Sigmoid colon (tissue), 7 donors: ENCODE results near the gene HEPHL1. TPM values are rescaled to one million over a fixed set of nuclear protein-coding genes. Genes with fewer than 3 reads are reported as not detected.
A peak's percentile ranks its signal among the peaks of the same experiment; 100 is the strongest.
"Not testable (repeated sequence)": the region's sequence is repeated elsewhere in the genome, so short reads cannot be mapped to it uniquely, and the experiment has no call there.

Experiments used
- DNase-seq: peaks from one replicate; pipeline ENCODE4 v3.0.0-alpha.2; 2019
- H3K27ac ChIP-seq, 4 donors: fragments of 200-600 bp; sonication (generic); one replicate each; pipeline ENCODE4 v1.5.1; 2016 to 2019; ENCODE audit warnings: mild to moderate bottlenecking in 1 of 4
- H3K27me3 ChIP-seq, 3 donors: fragments of 200-600 bp; sonication (generic); one replicate each; pipeline ENCODE4 v1.5.1; 2019; ENCODE audit warnings: mild to moderate bottlenecking in 1 of 3
- H3K36me3 ChIP-seq, 4 donors: fragments of 200-600 bp; sonication (generic); one replicate each; pipeline ENCODE4 v1.5.1; 2016 to 2019
- H3K4me1 ChIP-seq, 4 donors: fragments of 200-600 bp; sonication (generic); one replicate each; pipeline ENCODE4 v1.5.1; 2017 to 2019
- H3K4me3 ChIP-seq, 4 donors: fragments of 200-600 bp; sonication (generic); one replicate each; pipeline ENCODE4 v1.5.1; 2017 to 2019; ENCODE audit warnings: mild to moderate bottlenecking in 2 of 4, moderate library complexity in 1 of 4
- H3K9me3 ChIP-seq, 4 donors: fragments of 200-600 bp in 3 of 4; sonication (generic) in 3 of 4; one replicate each; pipeline versions ENCODE4 v1.5.1 to v1.6.1; 2013 to 2019
- EP300 ChIP-seq, 4 donors: sonication (generic); formaldehyde crosslinking; IDR thresholded peaks; one replicate each; pipeline ENCODE4 v1.6.1; 2017; ENCODE audit warnings: antibody characterized with exemption in 4 of 4
- POLR2A ChIP-seq, 2 donors: fragments of 450-650 bp; IDR thresholded peaks; one replicate each; pipeline ENCODE4 v1.6.1; 2016; ENCODE audit warnings: antibody characterized with exemption in 2 of 2, mild to moderate bottlenecking in 2 of 2, moderate library complexity in 2 of 2
- POLR2AphosphoS5 ChIP-seq, 4 donors: sonication (generic); formaldehyde crosslinking; IDR thresholded peaks; one replicate each; pipeline ENCODE4 v1.6.1; 2017; ENCODE audit warnings: antibody characterized with exemption in 4 of 4
- WGBS, 2 donors: extraction: QIAGEN DNeasy Blood & Tissue Kit; methylation state at CpG; one replicate each; pipeline ENCODE4 v1.1.7; 2013; 5-methylcytosine and 5-hydroxymethylcytosine counted together
- intact Hi-C: fragments of 100-400 bp; cut with DNase I; formaldehyde crosslinking; loops from one replicate; pipeline ENCODE4 v1.15.1; 2023
- polyA plus RNA-seq, 3 donors: library from polyadenylated mRNA; stranded (reverse); fragments of 200-250 nt; gene quantifications; one replicate each; pipeline ENCODE4 v1.2.3, GENCODE V29; 2013
- total RNA-seq, 4 donors: library from RNA; depleted of rRNA; stranded (reverse); fragments of >200 nt; gene quantifications; one replicate each; pipeline ENCODE4 v1.1.0, GENCODE V29; 2016
- TF ChIP-seq, protein P1 (sequence below), 4 experiments: fragments of 450-650 bp in 3 of 4; fragments of 200-600 bp in 1 of 4; IDR thresholded peaks; one replicate each; pipeline ENCODE4 v1.5.1; 2016 to 2019; ENCODE audit warnings: antibody characterized with exemption in 4 of 4, mild to moderate bottlenecking in 3 of 4, moderate library complexity in 2 of 4
- donor health status: healthy with polysubstance abuse.
- donor health status: Bipolar disorder and iron deficiency.
- donor health status: healthy.

Gene HEPHL1
- total and polyA plus RNA-seq, 7 donors: not detected

DNA sequence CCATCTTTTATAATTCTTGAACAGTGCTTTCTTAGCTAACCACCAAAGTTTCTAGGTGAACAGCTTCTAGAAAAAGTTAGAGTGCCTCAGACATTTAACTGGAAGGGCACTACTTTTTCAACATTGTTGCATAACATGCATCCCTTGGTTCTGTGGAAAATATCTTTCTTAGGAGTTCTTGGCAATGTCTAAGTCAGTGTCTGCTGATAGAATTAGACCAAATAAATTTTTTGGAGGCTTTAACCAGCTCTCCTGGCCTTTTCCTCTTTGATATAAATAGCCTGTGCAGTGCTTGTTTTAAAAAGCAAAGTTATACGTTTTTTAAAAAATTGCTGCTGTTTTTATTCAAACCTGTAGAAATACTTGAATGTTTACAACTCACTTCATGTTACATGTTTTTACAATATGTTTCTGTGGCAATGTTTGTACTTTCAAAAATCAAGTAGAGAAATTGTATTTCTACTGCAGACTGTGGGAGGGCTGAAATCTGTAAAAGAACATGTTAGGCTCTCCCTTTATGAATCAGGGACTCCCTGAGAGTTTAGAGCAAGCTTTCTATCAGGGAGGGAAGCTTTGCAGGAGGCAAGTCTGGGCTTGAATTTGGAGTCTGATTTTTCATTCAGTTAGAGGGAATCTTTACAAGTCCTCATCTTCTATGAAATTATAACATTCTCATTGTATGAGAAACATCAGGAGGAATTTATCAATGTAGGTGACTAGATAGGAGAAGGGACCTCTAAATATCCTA, 91.2 kb downstream of the HEPHL1 start:
- H3K27ac ChIP-seq: peak overlapping the region in 3 of 4 donors; percentile 18 to 56 (median 39)
- H3K4me1 ChIP-seq: peaks cover 0 to 31% (median 23%) of the 10 kb centered on the region in 4 donors
- no peak overlapping the region for H3K4me3 ChIP-seq
- intact Hi-C loops: no loop called here
- H3K27me3 ChIP-seq: no peaks in the 10 kb centered on the region
- TF ChIP-seq POLR2AphosphoS5 (IDR thresholded peaks at IDR 0.05): peak in 1 of 4 donors; percentile 30
- TF ChIP-seq POLR2A (IDR thresholded peaks at IDR 0.05): no peak
- DNase-seq: no peak
- no peaks in the 10 kb centered on the region for H3K36me3 ChIP-seq
- no peaks in the 10 kb centered on the region for H3K9me3 ChIP-seq
- WGBS, 2 donors: 65 to 77% methylated on average over 1 of the region's 1 CpG

DNA sequence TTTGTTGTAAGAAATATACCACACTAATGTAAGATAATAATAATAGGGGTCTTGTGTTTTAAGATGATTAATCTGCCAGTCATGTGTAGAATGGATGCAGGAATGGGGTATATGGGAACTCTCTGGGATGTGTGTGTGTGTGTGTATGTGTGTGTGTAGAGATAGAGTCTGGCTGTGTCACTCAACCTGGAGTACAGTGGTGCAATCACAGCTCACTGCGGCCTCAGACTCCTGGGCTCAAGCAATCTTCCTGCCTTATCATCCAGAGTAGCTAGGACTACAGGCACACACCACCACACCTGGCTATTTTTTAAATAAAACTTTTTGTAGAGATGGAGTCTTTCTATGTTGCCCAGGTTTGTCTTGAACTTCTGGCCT, 96.0 kb downstream of the HEPHL1 start:
- H3K9me3 ChIP-seq: no peaks in the 10 kb centered on the region
- 89 to 95% methylated on average over 1 of the region's 1 CpG for WGBS, 2 donors
- no peak for TF ChIP-seq EP300 (IDR thresholded peaks at IDR 0.05)
- TF ChIP-seq, protein P1, sequence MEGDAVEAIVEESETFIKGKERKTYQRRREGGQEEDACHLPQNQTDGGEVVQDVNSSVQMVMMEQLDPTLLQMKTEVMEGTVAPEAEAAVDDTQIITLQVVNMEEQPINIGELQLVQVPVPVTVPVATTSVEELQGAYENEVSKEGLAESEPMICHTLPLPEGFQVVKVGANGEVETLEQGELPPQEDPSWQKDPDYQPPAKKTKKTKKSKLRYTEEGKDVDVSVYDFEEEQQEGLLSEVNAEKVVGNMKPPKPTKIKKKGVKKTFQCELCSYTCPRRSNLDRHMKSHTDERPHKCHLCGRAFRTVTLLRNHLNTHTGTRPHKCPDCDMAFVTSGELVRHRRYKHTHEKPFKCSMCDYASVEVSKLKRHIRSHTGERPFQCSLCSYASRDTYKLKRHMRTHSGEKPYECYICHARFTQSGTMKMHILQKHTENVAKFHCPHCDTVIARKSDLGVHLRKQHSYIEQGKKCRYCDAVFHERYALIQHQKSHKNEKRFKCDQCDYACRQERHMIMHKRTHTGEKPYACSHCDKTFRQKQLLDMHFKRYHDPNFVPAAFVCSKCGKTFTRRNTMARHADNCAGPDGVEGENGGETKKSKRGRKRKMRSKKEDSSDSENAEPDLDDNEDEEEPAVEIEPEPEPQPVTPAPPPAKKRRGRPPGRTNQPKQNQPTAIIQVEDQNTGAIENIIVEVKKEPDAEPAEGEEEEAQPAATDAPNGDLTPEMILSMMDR (IDR thresholded peaks at IDR 0.05): no peak
- TF ChIP-seq POLR2AphosphoS5 (IDR thresholded peaks at IDR 0.05): no peak
- TF ChIP-seq POLR2A (IDR thresholded peaks at IDR 0.05): no peak
- H3K36me3 ChIP-seq: no peaks in the 10 kb centered on the region
- intact Hi-C loops: no loop called here
- no peak for DNase-seq
- H3K27me3 ChIP-seq: no peaks in the 10 kb centered on the region
- H3K4me1 ChIP-seq: peaks cover 0 to 23% (median 14%) of the 10 kb centered on the region in 4 donors
- H3K27ac ChIP-seq: no peak overlapping the region
- H3K4me3 ChIP-seq: no peak overlapping the region

DNA sequence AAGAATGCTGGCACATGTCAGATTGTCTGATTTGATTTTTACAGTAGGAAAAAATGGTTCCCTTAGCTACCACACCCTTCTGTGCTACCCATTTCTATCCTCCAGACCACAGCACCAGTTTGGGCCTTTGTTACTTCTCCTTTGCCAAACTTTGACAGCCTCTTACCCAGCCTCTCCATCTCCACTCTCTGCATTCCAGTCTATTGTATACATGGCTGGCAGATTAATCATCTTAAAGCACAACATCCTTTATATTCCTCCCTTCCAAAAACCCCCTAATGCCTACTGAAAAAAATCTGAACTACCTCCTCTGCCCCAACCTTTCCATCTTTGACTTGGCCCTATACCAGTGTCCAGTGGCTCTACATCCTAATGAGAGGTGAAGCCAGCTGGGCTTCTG, 96.7 kb downstream of the HEPHL1 start:
- H3K27ac ChIP-seq: no peak overlapping the region
- TF ChIP-seq POLR2AphosphoS5 (IDR thresholded peaks at IDR 0.05) (no peak), EP300 (IDR thresholded peaks at IDR 0.05) (no peak), POLR2A (IDR thresholded peaks at IDR 0.05) (no peak)
- TF ChIP-seq, protein P1 (IDR thresholded peaks at IDR 0.05): no peak
- no peaks in the 10 kb centered on the region for H3K36me3 ChIP-seq
- peaks cover 0 to 16% (median 7%) of the 10 kb centered on the region in 4 donors for H3K4me1 ChIP-seq
- no peak for DNase-seq
- H3K9me3 ChIP-seq: no peaks in the 10 kb centered on the region
- H3K4me3 ChIP-seq: no peak overlapping the region
- no peaks in the 10 kb centered on the region for H3K27me3 ChIP-seq
- intact Hi-C loops: no loop called here

DNA sequence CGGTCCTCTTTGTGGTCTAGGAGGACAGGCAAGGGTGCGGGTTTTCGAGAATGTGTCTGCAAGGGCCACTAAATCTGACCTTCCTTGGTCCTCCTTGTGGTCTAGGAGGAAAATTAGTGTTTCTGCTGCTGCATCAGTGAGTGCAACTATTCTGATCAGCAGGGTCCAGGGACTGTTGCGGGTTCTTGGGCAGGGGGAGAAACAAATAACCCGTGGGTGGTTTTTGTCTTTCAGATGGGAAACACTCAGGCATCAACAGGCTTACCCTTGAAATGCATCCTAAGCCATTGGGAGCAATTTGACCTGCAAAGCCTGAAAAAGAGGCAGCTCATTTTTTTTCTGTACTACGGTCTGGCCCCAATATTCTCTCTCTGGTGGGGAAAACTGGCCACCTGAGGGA, 98.5 kb downstream of the HEPHL1 start:
- H3K27ac ChIP-seq, H3K9me3 ChIP-seq, DNase-seq, H3K27me3 ChIP-seq, H3K4me3 ChIP-seq, H3K36me3 ChIP-seq: not testable (repeated sequence)
- 94 to 95% methylated on average over 6 of the region's 6 CpGs for WGBS, 2 donors
- intact Hi-C loops: loop anchor here (10.0 kb wide), 1 partner anchor 375 kb away; the partner anchor contains the start of genes ANKRD49 and MRE11
- peaks cover 0 to 12% (median 3%) of the 10 kb centered on the region in 4 donors for H3K4me1 ChIP-seq

DNA sequence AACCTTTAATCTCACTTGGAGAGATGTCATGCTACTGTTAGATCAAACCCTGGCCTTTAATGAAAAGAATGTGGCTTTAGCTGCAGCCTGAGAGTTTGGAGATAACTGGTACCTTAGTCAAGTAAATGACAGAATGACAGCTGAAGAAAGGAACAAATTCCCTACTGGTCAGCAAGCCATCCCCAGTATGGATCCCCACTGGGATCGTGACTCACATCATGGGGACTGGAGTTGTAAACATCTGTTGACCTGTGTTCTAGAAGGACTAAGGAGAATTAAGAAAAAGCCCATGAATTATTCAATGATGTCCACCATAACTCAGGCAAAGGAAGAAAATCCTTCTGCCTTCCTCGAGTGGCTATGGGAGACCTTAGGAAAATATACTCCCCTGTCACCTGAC, 99.4 kb downstream of the HEPHL1 start:
- H3K36me3 ChIP-seq: not testable (repeated sequence)

DNA sequence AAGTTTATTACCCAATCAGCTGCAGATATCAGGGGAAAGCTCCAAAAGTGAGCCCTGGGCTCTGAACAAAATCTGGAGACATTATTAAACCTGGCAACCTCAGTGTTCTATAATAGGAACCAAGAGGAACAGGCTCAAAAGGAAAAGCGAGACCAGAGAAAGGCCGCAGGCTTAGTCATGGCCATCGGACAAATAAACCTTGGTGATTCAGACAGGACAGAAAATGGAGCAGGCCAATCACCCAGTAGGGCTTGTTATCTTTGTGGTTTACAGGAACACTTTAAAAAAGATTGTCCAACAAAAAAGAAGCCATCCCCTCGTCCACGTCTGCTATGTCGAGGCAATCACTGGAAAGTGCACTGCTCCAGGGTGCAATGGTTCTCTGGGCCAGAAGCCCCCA, 99.8 kb downstream of the HEPHL1 start:
- Histone ChIP-seq H3K4me3 (no peak overlapping the region), H3K27ac (no peak overlapping the region), H3K9me3 (no peaks in the 10 kb centered on the region), H3K4me1 (peaks cover 0 to 8% (median 3%) of the 10 kb centered on the region in 4 donors), H3K36me3 (no peaks in the 10 kb centered on the region), H3K27me3 (no peaks in the 10 kb centered on the region)
- DNase-seq: no peak
- intact Hi-C loops: loop anchor here (10.0 kb wide), 1 partner anchor 374 kb away; the partner anchor contains the start of genes ANKRD49 and MRE11
- TF ChIP-seq POLR2A (IDR thresholded peaks at IDR 0.05): no peak
- no peak for TF ChIP-seq POLR2AphosphoS5 (IDR thresholded peaks at IDR 0.05)
- TF ChIP-seq, protein P1 (IDR thresholded peaks at IDR 0.05): no peak
- TF ChIP-seq EP300 (IDR thresholded peaks at IDR 0.05): no peak
- WGBS, 2 donors: 95 to 98% methylated on average over 6 of the region's 6 CpGs

More for the DNA sequence above, 99.4 kb downstream of the HEPHL1 start:
- H3K27me3 ChIP-seq, H3K27ac ChIP-seq, DNase-seq, H3K4me3 ChIP-seq, H3K9me3 ChIP-seq: not testable (repeated sequence)
- WGBS, 2 donors: 85 to 86% methylated on average over 2 of the region's 2 CpGs
- intact Hi-C loops: loop anchor here (10.0 kb wide), 1 partner anchor 374 kb away; the partner anchor contains the start of genes ANKRD49 and MRE11
- peaks cover 0 to 12% (median 3%) of the 10 kb centered on the region in 4 donors for H3K4me1 ChIP-seq
